Left ventricle myocardium inferior (tissue), 1 donor: ENCODE data around the gene GOLGA6B. TPM values are rescaled to one million over a fixed set of nuclear protein-coding genes. Genes with fewer than 3 reads are reported as not detected.
"Not testable (repeated sequence)": the region's sequence is repeated elsewhere in the genome, so short reads cannot be mapped to it uniquely, and the experiment has no call there.

Experiments used
- DNase-seq: peaks from one replicate; pipeline ENCODE4 v3.0.0-alpha.2; 2020
- H3K27ac ChIP-seq: fragments of 200-600 bp; replicated peaks from 2 replicates; pipeline ENCODE4 v1.8.0; 2021
- H3K27me3 ChIP-seq: fragments of 200-600 bp; 2 replicates; pipeline ENCODE4 v1.8.0; 2021; ENCODE audit warnings: low read depth
- H3K36me3 ChIP-seq: fragments of 200-600 bp; 2 replicates; pipeline ENCODE4 v1.8.0; 2021
- H3K4me1 ChIP-seq: fragments of 200-600 bp; 2 replicates; pipeline ENCODE4 v1.8.0; 2021
- H3K4me3 ChIP-seq: fragments of 200-600 bp; 2 replicates; pipeline ENCODE4 v1.8.0; 2021; ENCODE audit warnings: mild to moderate bottlenecking, moderate library complexity
- H3K9me3 ChIP-seq: fragments of 200-600 bp; replicated peaks from 2 replicates; pipeline ENCODE4 v1.8.0; 2021
- CTCF ChIP-seq: fragments of 200-600 bp; IDR thresholded peaks from 2 replicates; pipeline ENCODE4 v1.8.0; 2021; ENCODE audit warnings: antibody characterized with exemption, mild to moderate bottlenecking, borderline replicate concordance
- intact Hi-C: fragments of 100-400 bp; cut with micrococcal nuclease; formaldehyde crosslinking; loops from one replicate; pipeline ENCODE4 v1.11.0; 2022
- long read RNA-seq: library from polyadenylated mRNA; unstranded; transcript quantifications from one replicate; pipeline ENCODE4 v2.0.0, GENCODE V29; 2021
- total RNA-seq: library from RNA; stranded (reverse); fragmentation: NEBNext Ultra II Directional; extraction: Animal tissue kit (Norgen Biotek cat#: 25700); gene quantifications from one replicate; pipeline ENCODE4 v1.2.1, GENCODE V29; 2021
- donor health status: DM: no; HTN: yes; CAD: no; lungs with severe emphysema.

Gene GOLGA6B
- total RNA-seq, result not detected
- long read RNA-seq, result 0 reads

- H3K9me3 ChIP-seq, DNase-seq, H3K27me3 ChIP-seq, H3K4me1 ChIP-seq, H3K36me3 ChIP-seq, H3K4me3 ChIP-seq, intact Hi-C loops, H3K27ac ChIP-seq: not testable (repeated sequence)
Measured at GRCh38 chr15:72654397-72654796, at the start of gene GOLGA6B. Gene GOLGA6B, plus strand, starts transcription at chr15:72654697. Its CDS starts 41 bp downstream, at chr15:72654738.

GRCh38 chr15:72604794-72605193 is 49.7 kb upstream of the GOLGA6B start:
- H3K4me1 ChIP-seq, result no peaks in the 10 kb centered on the region
- H3K9me3 ChIP-seq, result no peaks in the 10 kb centered on the region
- intact Hi-C loops, result no loop called here
- no peak for DNase-seq
- H3K36me3 ChIP-seq, result no peaks in the 10 kb centered on the region
- no peak for TF ChIP-seq CTCF
- no peak overlapping the region for H3K4me3 ChIP-seq
- no peak overlapping the region for H3K27ac ChIP-seq
- no peaks in the 10 kb centered on the region for H3K27me3 ChIP-seq

- H3K36me3 ChIP-seq, DNase-seq, intact Hi-C loops, H3K4me1 ChIP-seq, H3K27me3 ChIP-seq, H3K4me3 ChIP-seq, H3K27ac ChIP-seq, H3K9me3 ChIP-seq: not testable (repeated sequence)
Measured at GRCh38 chr15:72608084-72608483, 46.4 kb upstream of the GOLGA6B start.

GRCh38 chr15:72609862-72610261 is 44.6 kb upstream of the GOLGA6B start:
- no peak overlapping the region for H3K4me3 ChIP-seq
- H3K36me3 ChIP-seq, result no peaks in the 10 kb centered on the region
- no peak for DNase-seq
- TF ChIP-seq CTCF, result no peak
- H3K27ac ChIP-seq, result no peak overlapping the region
- H3K4me1 ChIP-seq, result peaks cover 2% of the 10 kb centered on the region
- no peaks in the 10 kb centered on the region for H3K9me3 ChIP-seq
- intact Hi-C loops, result no loop called here
- H3K27me3 ChIP-seq, result no peaks in the 10 kb centered on the region

GRCh38 chr15:72612324-72612723 is 42.2 kb upstream of the GOLGA6B start:
- intact Hi-C loops, H3K36me3 ChIP-seq, H3K27me3 ChIP-seq, H3K27ac ChIP-seq, DNase-seq, H3K4me3 ChIP-seq, H3K9me3 ChIP-seq: not testable (repeated sequence)
- peaks cover 12% of the 10 kb centered on the region for H3K4me1 ChIP-seq

GRCh38 chr15:72614810-72615532 is 39.5 kb upstream of the GOLGA6B start:
- no peak for TF ChIP-seq CTCF
- intact Hi-C loops, result no loop called here

GRCh38 chr15:72615533-72616233 is 38.8 kb upstream of the GOLGA6B start:
- peaks cover 12% of the 10 kb centered on the region for H3K4me1 ChIP-seq
- H3K27ac ChIP-seq, H3K27me3 ChIP-seq, H3K36me3 ChIP-seq, intact Hi-C loops, H3K9me3 ChIP-seq, H3K4me3 ChIP-seq: not testable (repeated sequence)
- DNase-seq, result peak; percentile 62

More at GRCh38 chr15:72614810-72615532, 39.5 kb upstream of the GOLGA6B start:
- peaks cover 12% of the 10 kb centered on the region for H3K4me1 ChIP-seq
- no peaks in the 10 kb centered on the region for H3K36me3 ChIP-seq
- no peak for DNase-seq
- no peaks in the 10 kb centered on the region for H3K27me3 ChIP-seq
- H3K4me3 ChIP-seq, result no peak overlapping the region
- H3K9me3 ChIP-seq, result no peaks in the 10 kb centered on the region
- H3K27ac ChIP-seq, result no peak overlapping the region
